Measurements from ENCODE around the gene TM2D1. TPM values are rescaled to one million over a fixed set of nuclear protein-coding genes. Genes with fewer than 3 reads are reported as not detected.

Gene TM2D1
- polyA plus RNA-seq, 1 donor from 2014 or later, result 161 TPM

GRCh38 chr1:61670445-61670844, 54.5 kb downstream of the TM2D1 start:
- Histone ChIP-seq H3K36me3 (ENCODE audit: insufficient read depth, low read length) (no peaks in the 10 kb centered on the region), H4K20me1 (ENCODE audit: insufficient read depth) (no peaks in the 10 kb centered on the region), H3K9me2 (ENCODE audit: insufficient read depth, low read length) (no peaks in the 10 kb centered on the region), H3K4me2 (ENCODE audit: low read length) (no peak overlapping the region), H3K79me2 (replicated peaks; ENCODE audit: insufficient read depth, low read length) (no peaks in the 10 kb centered on the region), H3K9ac (ENCODE audit: low read length) (no peak overlapping the region), H3K9me3 (ENCODE audit: low read length) (no peaks in the 10 kb centered on the region), H3K4me3 (ENCODE audit: low read length) (no peak overlapping the region), H2AFZ (ENCODE audit: low read depth, low read length) (no peak overlapping the region), H3K27me3 (ENCODE audit: insufficient read depth, low read depth, low read length) (no peaks in the 10 kb centered on the region), H3K27ac (ENCODE audit: low read length) (no peak overlapping the region), H3F3A (ENCODE audit: insufficient read depth, low read length, poor library complexity, severe bottlenecking) (no peaks in the 10 kb centered on the region)
- no peak for TF ChIP-seq RAD21 (conservative IDR thresholded peaks at IDR 0.05)
- TF ChIP-seq SMC3 (conservative IDR thresholded peaks at IDR 0.05; ENCODE audit: poor library complexity), result no peak
- TF ChIP-seq EP300 (conservative IDR thresholded peaks at IDR 0.05; ENCODE audit: poor library complexity, severe bottlenecking), result no peak
- no peak for TF ChIP-seq MXI1 (conservative IDR thresholded peaks at IDR 0.05; ENCODE audit: poor library complexity, severe bottlenecking)
- TF ChIP-seq EZH2 (IDR thresholded peaks at IDR 0.05; ENCODE audit: borderline replicate concordance, insufficient read depth, low read length, poor library complexity, severe bottlenecking), result no peak
- TF ChIP-seq CTCF (IDR thresholded peaks at IDR 0.05; ENCODE audit: poor library complexity, severe bottlenecking), result no peak
- TF ChIP-seq TAF1 (IDR thresholded peaks at IDR 0.05; ENCODE audit: low read depth), result no peak
- no peak for TF ChIP-seq REST (IDR thresholded peaks at IDR 0.05; ENCODE audit: borderline replicate concordance)
- TF ChIP-seq POLR2AphosphoS5 (IDR thresholded peaks at IDR 0.05), result no peak

GRCh38 chr1:61670016-61670415, 54.9 kb downstream of the TM2D1 start:
- no peaks in the 10 kb centered on the region for H4K20me1 ChIP-seq (ENCODE audit: insufficient read depth)
- no peak overlapping the region for H2AFZ ChIP-seq (ENCODE audit: low read depth, low read length)
- H3K36me3 ChIP-seq (ENCODE audit: insufficient read depth, low read length), result no peaks in the 10 kb centered on the region
- no peaks in the 10 kb centered on the region for H3K27me3 ChIP-seq (ENCODE audit: insufficient read depth, low read depth, low read length)
- H3F3A ChIP-seq (ENCODE audit: insufficient read depth, low read length, poor library complexity, severe bottlenecking), result no peaks in the 10 kb centered on the region
- TF ChIP-seq EP300 (conservative IDR thresholded peaks at IDR 0.05; ENCODE audit: poor library complexity, severe bottlenecking) (no peak), SMC3 (conservative IDR thresholded peaks at IDR 0.05; ENCODE audit: poor library complexity) (no peak), MXI1 (conservative IDR thresholded peaks at IDR 0.05; ENCODE audit: poor library complexity, severe bottlenecking) (no peak), POLR2AphosphoS5 (IDR thresholded peaks at IDR 0.05) (no peak), EZH2 (IDR thresholded peaks at IDR 0.05; ENCODE audit: borderline replicate concordance, insufficient read depth, low read length, poor library complexity, severe bottlenecking) (no peak), TAF1 (IDR thresholded peaks at IDR 0.05; ENCODE audit: low read depth) (no peak), RAD21 (conservative IDR thresholded peaks at IDR 0.05) (no peak), REST (IDR thresholded peaks at IDR 0.05; ENCODE audit: borderline replicate concordance) (no peak), CTCF (IDR thresholded peaks at IDR 0.05; ENCODE audit: poor library complexity, severe bottlenecking) (no peak)
- no peak overlapping the region for H3K9ac ChIP-seq (ENCODE audit: low read length)
- H3K4me2 ChIP-seq (ENCODE audit: low read length), result no peak overlapping the region
- no peaks in the 10 kb centered on the region for H3K9me3 ChIP-seq (ENCODE audit: low read length)
- H3K79me2 ChIP-seq (replicated peaks; ENCODE audit: insufficient read depth, low read length), result no peaks in the 10 kb centered on the region
- no peak overlapping the region for H3K4me3 ChIP-seq (ENCODE audit: low read length)
- H3K9me2 ChIP-seq (ENCODE audit: insufficient read depth, low read length), result no peaks in the 10 kb centered on the region
- H3K27ac ChIP-seq (ENCODE audit: low read length), result no peak overlapping the region

Measured in neural cell (in vitro differentiated cells).